Measurements from ENCODE around the gene LEMD2. TPM values are rescaled to one million over a fixed set of nuclear protein-coding genes. Genes with fewer than 3 reads are reported as not detected.

Gene LEMD2
- total RNA-seq, 2 donors from 2014 or later, result 51.0 to 54.3 TPM

GRCh38 chr6:33809594-33809993, 20.7 kb upstream of the LEMD2 start:
- no peak for ATAC-seq (replicated peaks)
- peaks cover 13% of the 10 kb centered on the region for H3K4me1 Mint-ChIP-seq
- no peak overlapping the region for H3K27ac Mint-ChIP-seq

GRCh38 chr6:33808641-33809180, 19.8 kb upstream of the LEMD2 start:
- peaks cover 13% of the 10 kb centered on the region for H3K4me1 Mint-ChIP-seq
- H3K27ac Mint-ChIP-seq, result no peak overlapping the region
- H3K4me3 Mint-ChIP-seq, result no peak overlapping the region
- peaks cover 43% of the 10 kb centered on the region for H3K27me3 Mint-ChIP-seq
- H3K36me3 Mint-ChIP-seq (ENCODE audit: low read depth), result no peaks in the 10 kb centered on the region
- ATAC-seq (replicated peaks), result no peak
- no peaks in the 10 kb centered on the region for H3K9me3 Mint-ChIP-seq

More at GRCh38 chr6:33809594-33809993, 20.7 kb upstream of the LEMD2 start:
- no peak overlapping the region for H3K4me3 Mint-ChIP-seq
- peaks cover 43% of the 10 kb centered on the region for H3K27me3 Mint-ChIP-seq
- no peaks in the 10 kb centered on the region for H3K36me3 Mint-ChIP-seq (ENCODE audit: low read depth)
- no peaks in the 10 kb centered on the region for H3K9me3 Mint-ChIP-seq

- Mint-ChIP-seq H3K27me3 (peaks cover 35% of the 10 kb centered on the region), H3K27ac (peak overlapping the region; percentile 18), H3K4me3 (no peak overlapping the region), H3K36me3 (ENCODE audit: low read depth) (no peaks in the 10 kb centered on the region), H3K4me1 (peaks cover 13% of the 10 kb centered on the region), H3K9me3 (no peaks in the 10 kb centered on the region)
- no peak for ATAC-seq (replicated peaks)
Measured at GRCh38 chr6:33807606-33808005, 18.7 kb upstream of the LEMD2 start.

- ATAC-seq (replicated peaks), result no peak
- H3K4me1 Mint-ChIP-seq, result peaks cover 13% of the 10 kb centered on the region
- no peaks in the 10 kb centered on the region for H3K36me3 Mint-ChIP-seq (ENCODE audit: low read depth)
- H3K27ac Mint-ChIP-seq, result no peak overlapping the region
- no peaks in the 10 kb centered on the region for H3K9me3 Mint-ChIP-seq
- peaks cover 32% of the 10 kb centered on the region for H3K27me3 Mint-ChIP-seq
- no peak overlapping the region for H3K4me3 Mint-ChIP-seq
Measured at GRCh38 chr6:33806841-33807240, 17.9 kb upstream of the LEMD2 start.

- ATAC-seq (replicated peaks), result no peak
- Mint-ChIP-seq H3K27ac (no peak within 1 kb of the TSS), H3K9me3 (no peaks in the 10 kb centered on the region), H3K4me1 (peaks cover 13% of the 10 kb centered on the region), H3K4me3 (no peak within 1 kb of the TSS), H3K27me3 (peaks cover 25% of the 10 kb centered on the region), H3K36me3 (ENCODE audit: low read depth) (no peaks in the 10 kb centered on the region)
Measured at GRCh38 chr6:33803571-33804053, 14.7 kb upstream of the LEMD2 start, which contains the start of gene MLN. Gene MLN (minus strand): TSS chr6:33804003. CDS start chr6:33801163, 2,840 bp downstream.

GRCh38 chr6:33802186-33802958, 13.4 kb upstream of the LEMD2 start:
- H3K9me3 Mint-ChIP-seq, result no peaks in the 10 kb centered on the region

GRCh38 chr6:33801611-33802010, 12.7 kb upstream of the LEMD2 start:
- no peak for ATAC-seq (replicated peaks)
- Mint-ChIP-seq H3K4me1 (no peaks in the 10 kb centered on the region), H3K36me3 (ENCODE audit: low read depth) (no peaks in the 10 kb centered on the region), H3K4me3 (no peak overlapping the region), H3K9me3 (no peaks in the 10 kb centered on the region), H3K27ac (no peak overlapping the region), H3K27me3 (peaks cover 29% of the 10 kb centered on the region)

More at GRCh38 chr6:33802186-33802958, 13.4 kb upstream of the LEMD2 start:
- H3K4me3 Mint-ChIP-seq, result no peak overlapping the region
- H3K27ac Mint-ChIP-seq, result no peak overlapping the region
- no peaks in the 10 kb centered on the region for H3K36me3 Mint-ChIP-seq (ENCODE audit: low read depth)
- peaks cover 3% of the 10 kb centered on the region for H3K4me1 Mint-ChIP-seq
- ATAC-seq (replicated peaks), result no peak
- H3K27me3 Mint-ChIP-seq, result peaks cover 26% of the 10 kb centered on the region

- no peak for ATAC-seq (replicated peaks)
- no peaks in the 10 kb centered on the region for H3K36me3 Mint-ChIP-seq (ENCODE audit: low read depth)
- H3K4me3 Mint-ChIP-seq, result no peak overlapping the region
- no peaks in the 10 kb centered on the region for H3K9me3 Mint-ChIP-seq
- H3K27me3 Mint-ChIP-seq, result peaks cover 29% of the 10 kb centered on the region
- no peak overlapping the region for H3K27ac Mint-ChIP-seq
- no peaks in the 10 kb centered on the region for H3K4me1 Mint-ChIP-seq
Measured at GRCh38 chr6:33800248-33800969, 11.5 kb upstream of the LEMD2 start.

- ATAC-seq (replicated peaks), result no peak
- H3K9me3 Mint-ChIP-seq, result no peaks in the 10 kb centered on the region
- no peaks in the 10 kb centered on the region for H3K4me1 Mint-ChIP-seq
- no peak overlapping the region for H3K4me3 Mint-ChIP-seq
- no peak overlapping the region for H3K27ac Mint-ChIP-seq
- peaks cover 26% of the 10 kb centered on the region for H3K27me3 Mint-ChIP-seq
- H3K36me3 Mint-ChIP-seq (ENCODE audit: low read depth), result no peaks in the 10 kb centered on the region
Measured at GRCh38 chr6:33799454-33800113, 10.7 kb upstream of the LEMD2 start.

GRCh38 chr6:33798343-33798848, 9.5 kb upstream of the LEMD2 start:
- Mint-ChIP-seq H3K4me1 (no peaks in the 10 kb centered on the region), H3K4me3 (no peak overlapping the region), H3K9me3 (no peaks in the 10 kb centered on the region), H3K27me3 (peaks cover 26% of the 10 kb centered on the region), H3K36me3 (ENCODE audit: low read depth) (no peaks in the 10 kb centered on the region), H3K27ac (no peak overlapping the region)
- no peak for ATAC-seq (replicated peaks)

- H3K27ac Mint-ChIP-seq, result no peak overlapping the region
- ATAC-seq (replicated peaks), result no peak
- H3K9me3 Mint-ChIP-seq, result no peaks in the 10 kb centered on the region
- no peaks in the 10 kb centered on the region for H3K4me1 Mint-ChIP-seq
- peaks cover 26% of the 10 kb centered on the region for H3K27me3 Mint-ChIP-seq
- H3K4me3 Mint-ChIP-seq, result no peak overlapping the region
- H3K36me3 Mint-ChIP-seq (ENCODE audit: low read depth), result no peaks in the 10 kb centered on the region
Measured at GRCh38 chr6:33797626-33798342, 8.9 kb upstream of the LEMD2 start.

GRCh38 chr6:33794910-33795623, 6.1 kb upstream of the LEMD2 start:
- H3K4me3 Mint-ChIP-seq, result no peak overlapping the region
- no peaks in the 10 kb centered on the region for H3K36me3 Mint-ChIP-seq (ENCODE audit: low read depth)
- H3K9me3 Mint-ChIP-seq, result no peaks in the 10 kb centered on the region
- peaks cover 21% of the 10 kb centered on the region for H3K27me3 Mint-ChIP-seq
- H3K4me1 Mint-ChIP-seq, result peaks cover 4% of the 10 kb centered on the region
- no peak overlapping the region for H3K27ac Mint-ChIP-seq
- no peak for ATAC-seq (replicated peaks)

GRCh38 chr6:33792981-33793380, 4.1 kb upstream of the LEMD2 start:
- peaks cover 9% of the 10 kb centered on the region for H3K27me3 Mint-ChIP-seq
- no peak overlapping the region for H3K27ac Mint-ChIP-seq
- ATAC-seq (replicated peaks), result no peak
- H3K36me3 Mint-ChIP-seq (ENCODE audit: low read depth), result peaks cover 3% of the 10 kb centered on the region
- no peaks in the 10 kb centered on the region for H3K9me3 Mint-ChIP-seq
- no peak overlapping the region for H3K4me3 Mint-ChIP-seq
- H3K4me1 Mint-ChIP-seq, result peaks cover 10% of the 10 kb centered on the region
